ENCODE results near the gene PCNX1.
"Not testable (repeated sequence)": the region's sequence is repeated elsewhere in the genome, so short reads cannot be mapped to it uniquely, and the experiment has no call there.

PCNX1 gene

DNA sequence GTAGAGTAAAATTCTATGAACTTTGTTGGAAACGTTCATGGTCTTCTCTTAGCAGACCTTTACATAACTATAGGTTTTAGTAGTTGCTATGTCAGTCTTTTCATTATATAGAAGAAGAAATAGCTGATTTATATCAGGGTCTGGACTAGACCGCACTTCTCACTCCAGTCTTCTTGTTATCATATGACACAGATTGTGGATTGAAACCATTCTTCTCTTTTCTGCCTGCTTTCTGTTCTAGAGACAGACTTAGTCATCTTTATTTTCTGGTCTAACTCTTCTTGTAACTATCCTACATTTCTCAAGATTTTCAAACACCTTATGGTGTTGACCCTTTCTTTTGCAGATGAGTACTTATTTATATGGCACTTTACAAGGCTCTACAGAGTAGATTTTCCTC lies 55.7 kb downstream of the PCNX1 start:
- DNase-seq (ENCODE audit: low read depth) = no peak

DNA sequence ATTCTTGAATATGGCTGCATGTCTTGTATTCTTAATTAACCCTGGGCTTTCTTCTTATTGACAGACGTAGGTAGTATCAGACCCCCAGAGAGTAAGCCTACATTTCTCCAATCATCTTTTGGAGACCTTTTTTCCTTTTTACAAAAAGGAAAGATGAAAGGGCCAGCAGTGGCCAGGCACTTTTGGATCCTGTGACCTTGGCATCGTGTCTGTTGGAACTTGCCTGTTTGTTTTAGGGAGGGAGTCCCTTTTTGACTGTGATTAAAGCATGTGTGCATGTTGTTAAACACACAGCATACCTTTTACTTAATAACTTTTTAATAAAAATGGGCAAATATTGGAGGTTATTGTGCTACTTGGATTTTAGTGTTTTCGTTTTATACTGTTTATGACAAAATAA lies 57.2 kb downstream of the PCNX1 start:
- no peak for DNase-seq (ENCODE audit: low read depth)

DNA sequence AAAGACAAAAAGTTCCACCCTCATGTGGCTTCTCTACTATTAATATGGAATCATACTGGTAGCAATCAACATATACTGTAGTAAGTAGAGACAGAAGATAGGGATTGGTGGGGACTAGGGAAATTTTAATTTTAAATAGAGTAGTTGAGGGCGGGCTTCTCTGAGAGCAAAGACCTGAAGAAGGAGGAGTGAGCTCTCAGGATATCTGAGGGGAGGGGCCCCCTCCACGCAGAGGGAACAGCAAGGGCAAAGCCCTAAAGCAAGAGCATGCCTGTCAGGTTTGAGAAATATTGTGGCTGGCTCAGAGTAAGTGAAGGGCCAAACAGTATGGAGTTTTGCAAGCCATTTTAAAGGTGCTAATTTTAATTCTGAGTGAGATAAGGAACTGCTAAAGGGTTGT lies 64.3 kb downstream of the PCNX1 start:
- no peak for DNase-seq (ENCODE audit: low read depth)

GRCh38 chr14:70972107-70972976 lies 65.1 kb downstream of the PCNX1 start:
- peak; percentile 57 for DNase-seq (ENCODE audit: low read depth)

DNA sequence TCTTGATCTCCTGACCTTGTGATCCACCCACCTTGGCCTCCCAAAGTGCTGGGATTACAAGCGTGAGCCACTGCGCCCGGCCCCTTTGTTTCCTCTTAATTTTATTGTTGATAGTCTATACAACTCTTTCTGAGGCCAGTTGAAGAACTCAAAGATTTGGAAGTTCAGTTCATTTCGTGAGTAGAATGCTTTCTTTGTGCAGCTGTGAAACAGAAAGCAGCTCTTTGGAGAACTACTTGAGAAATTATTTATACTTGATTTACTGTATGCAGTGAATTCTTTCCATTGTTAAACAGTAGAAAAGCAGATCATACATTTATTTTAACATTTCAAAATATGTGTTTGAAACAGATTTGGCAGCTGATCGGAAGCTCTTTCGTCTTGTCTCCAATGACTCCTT lies 69.3 kb downstream of the PCNX1 start:
- DNase-seq (ENCODE audit: low read depth) = no peak

DNA sequence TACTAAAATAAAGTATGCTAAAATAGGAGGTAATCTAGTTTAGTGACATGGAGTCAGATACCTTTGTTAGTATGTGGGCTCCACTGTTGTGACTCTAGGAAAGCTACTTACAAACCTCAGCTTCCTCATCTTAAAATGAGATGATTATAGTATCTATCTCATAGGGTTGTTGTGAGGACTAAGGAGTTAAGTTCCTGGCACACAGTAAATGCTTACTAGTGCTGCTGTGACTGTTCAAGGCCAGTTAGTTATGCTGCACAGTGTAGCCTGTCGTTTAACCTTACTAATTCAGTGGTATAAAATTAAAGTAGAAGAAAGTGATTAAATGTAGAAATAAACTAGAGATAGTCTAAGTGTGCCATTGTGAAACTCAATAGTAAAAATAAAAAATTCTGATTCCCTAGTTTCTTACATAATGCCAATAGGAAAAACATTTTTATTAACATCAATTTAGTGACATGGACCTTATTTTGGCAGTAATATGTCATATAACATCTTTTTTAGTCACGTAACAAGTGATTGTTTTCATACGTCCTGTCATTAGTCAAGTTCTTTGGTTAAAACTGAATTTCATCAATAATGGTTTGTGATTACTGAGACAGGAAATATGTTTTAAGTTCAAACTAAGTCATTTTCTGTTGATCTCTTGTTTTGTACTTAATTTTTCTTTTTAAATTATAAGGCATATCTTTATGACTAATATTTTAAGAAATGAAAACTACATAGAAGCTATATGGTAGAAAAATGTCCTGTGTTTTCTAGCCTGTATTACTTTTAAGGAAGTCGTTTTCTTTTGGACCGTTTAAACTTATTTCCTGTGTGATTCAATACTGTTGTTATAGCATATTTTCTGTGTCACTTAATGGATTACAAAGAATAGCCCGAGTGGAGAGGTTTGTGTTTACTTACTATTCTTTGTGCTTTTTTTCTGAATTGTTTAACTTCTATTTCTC lies 74.0 kb downstream of the PCNX1 start:
- no peak for DNase-seq (ENCODE audit: low read depth)

GRCh38 chr14:70982200-70982599 lies 74.9 kb downstream of the PCNX1 start:
- no peak for DNase-seq (ENCODE audit: low read depth)

- DNase-seq (ENCODE audit: low read depth) = no peak
These were observed 79.8 kb downstream of the PCNX1 start for GRCh38 chr14:70987041-70987440.

DNA sequence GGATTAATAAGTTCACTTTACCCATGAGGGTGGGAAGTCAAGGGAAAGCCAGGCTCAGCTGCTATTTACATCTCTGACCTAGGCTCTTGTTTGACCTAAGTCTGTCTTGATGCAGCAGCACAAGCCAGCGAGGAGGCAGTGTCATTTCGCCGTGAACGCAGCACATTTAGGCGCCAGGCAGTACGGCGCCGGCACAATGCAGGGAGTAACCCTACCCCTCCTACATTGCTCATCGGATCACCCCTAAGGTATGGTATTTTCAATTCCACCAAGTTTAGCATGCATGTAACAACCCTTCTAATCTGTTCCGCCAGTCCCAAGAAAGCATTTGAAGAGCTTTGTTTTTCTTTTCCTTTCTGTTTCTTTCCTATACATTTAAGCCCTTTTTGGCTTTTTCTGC lies 81.2 kb downstream of the PCNX1 start:
- no peak for DNase-seq (ENCODE audit: low read depth)

DNA sequence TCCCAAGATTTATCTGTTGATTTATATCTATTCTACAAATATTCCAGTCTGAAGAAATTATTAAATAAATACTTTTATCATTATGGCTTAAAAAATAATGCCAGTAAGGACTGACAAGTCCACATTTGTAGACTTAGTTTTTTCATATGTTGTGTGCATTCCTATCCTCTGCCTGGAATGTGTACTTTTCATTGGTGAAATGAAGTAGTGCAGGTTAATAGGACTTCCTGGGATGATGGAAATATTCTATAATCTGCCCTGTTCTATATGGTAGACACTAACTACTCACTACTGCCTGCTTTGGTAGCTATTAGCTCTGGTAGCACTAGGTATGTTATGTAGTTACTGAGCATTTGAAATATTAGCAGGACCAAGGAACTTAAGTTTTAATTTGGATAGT lies 86.7 kb downstream of the PCNX1 start:
- DNase-seq (ENCODE audit: low read depth) = no peak

GRCh38 chr14:70995211-70995610 lies 88.0 kb downstream of the PCNX1 start:
- DNase-seq (ENCODE audit: low read depth) = no peak

DNA sequence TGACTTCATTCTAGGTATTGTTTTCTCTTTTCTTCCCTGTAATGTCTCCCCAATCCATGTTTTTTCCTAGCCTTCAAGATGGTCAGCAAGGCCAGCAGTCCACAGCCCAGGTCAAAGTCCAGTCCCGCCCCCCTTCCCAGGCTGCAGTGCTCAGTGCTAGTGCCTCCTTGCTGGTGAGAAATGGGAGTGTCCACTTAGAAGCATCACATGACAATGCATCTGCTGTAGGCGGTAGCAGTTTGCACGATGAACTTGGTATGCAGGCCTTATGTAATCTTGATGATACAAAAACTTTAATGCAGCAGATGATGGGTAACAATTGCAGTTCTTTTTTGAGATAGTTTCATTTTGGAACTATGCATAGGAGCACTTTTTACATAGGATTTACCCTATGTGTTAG lies 88.4 kb downstream of the PCNX1 start:
- DNase-seq (ENCODE audit: low read depth) = no peak

DNA sequence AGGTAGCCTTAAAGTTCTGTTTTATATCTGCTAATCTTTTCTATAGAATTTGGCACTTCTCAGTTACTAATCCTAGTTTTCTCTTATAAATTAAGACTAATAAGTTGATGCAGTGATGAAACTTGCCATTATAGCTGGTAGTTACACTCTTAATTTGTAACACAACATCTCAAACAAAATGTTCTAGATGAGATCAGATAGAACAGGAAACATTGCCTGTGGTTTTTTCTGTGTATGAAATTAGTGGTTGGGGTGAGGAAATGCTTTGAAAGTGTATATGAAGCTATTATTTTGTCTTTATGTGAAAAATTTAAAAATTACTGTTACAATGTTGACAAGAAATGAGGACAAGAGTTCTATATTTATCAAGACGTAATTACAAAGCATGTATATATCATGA lies 91.9 kb downstream of the PCNX1 start:
- DNase-seq (ENCODE audit: low read depth) = no peak

DNA sequence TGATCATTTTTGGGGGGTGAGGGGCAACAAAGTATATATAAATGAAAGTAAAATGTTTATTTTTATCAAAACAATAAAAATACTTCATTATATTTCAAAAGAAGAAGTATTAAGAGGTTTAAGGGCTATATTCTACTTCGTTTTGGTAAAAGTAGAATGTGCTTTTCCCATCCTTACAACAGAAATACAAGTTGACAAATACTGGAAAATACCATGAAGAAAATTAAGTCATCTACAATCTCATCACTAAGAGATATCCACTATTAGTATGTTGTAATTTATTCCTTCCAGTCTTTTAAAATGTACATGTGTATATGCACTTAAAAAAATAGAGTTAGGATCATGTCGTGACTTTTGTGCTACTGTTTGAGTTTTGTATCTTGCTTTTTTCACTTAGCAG lies 92.8 kb downstream of the PCNX1 start:
- no peak for DNase-seq (ENCODE audit: low read depth)

- DNase-seq (ENCODE audit: low read depth) = no peak
These were observed 94.5 kb downstream of the PCNX1 start for GRCh38 chr14:71001742-71002141.

DNA sequence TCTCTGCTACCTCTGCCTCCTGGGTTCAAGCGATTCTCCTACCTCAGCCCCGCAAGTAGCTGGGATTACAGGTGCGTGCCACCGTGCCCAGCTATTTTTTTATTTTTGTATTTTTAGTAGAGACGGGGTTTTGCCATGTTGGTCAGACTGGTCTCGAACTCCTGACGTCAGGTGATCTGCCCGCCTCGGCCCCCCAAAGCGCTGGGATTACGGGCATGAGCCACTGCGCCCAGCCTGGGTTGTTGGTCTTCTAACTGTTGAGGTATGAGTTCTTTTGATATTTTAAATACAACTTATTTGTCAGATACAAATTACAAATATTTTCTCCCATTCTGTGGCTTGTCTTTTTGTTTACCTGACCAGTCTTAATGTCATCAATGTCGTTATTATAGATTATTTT lies 95.9 kb downstream of the PCNX1 start:
- DNase-seq (ENCODE audit: low read depth) = no peak

DNA sequence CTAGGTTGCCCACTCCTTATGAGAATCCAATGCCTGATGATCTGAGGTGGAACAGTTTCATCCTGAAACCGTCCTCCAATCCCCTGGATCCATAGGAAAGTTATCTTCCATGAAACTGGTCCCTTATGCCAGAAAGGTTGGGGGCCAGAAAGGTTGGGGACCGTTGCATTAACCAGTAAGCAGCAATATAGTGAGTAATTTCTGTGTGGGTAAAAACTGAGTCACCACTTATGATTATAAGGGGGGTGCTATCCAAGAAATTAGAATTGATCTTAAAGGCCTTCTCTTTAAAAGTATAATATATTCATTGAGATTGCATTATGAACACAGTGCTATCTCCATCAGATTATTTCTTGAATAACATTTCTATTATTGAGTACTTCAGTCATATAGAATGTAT lies 97.2 kb downstream of the PCNX1 start:
- no peak for DNase-seq (ENCODE audit: low read depth)

GRCh38 chr14:71005076-71005475 lies 97.8 kb downstream of the PCNX1 start:
- DNase-seq (ENCODE audit: low read depth) = no peak

- no peak for DNase-seq (ENCODE audit: low read depth)
These were observed 98.9 kb downstream of the PCNX1 start for GRCh38 chr14:71006200-71006563.

GRCh38 chr14:71011479-71011878 lies 104.2 kb downstream of the PCNX1 start:
- DNase-seq (ENCODE audit: low read depth) = no peak

DNA sequence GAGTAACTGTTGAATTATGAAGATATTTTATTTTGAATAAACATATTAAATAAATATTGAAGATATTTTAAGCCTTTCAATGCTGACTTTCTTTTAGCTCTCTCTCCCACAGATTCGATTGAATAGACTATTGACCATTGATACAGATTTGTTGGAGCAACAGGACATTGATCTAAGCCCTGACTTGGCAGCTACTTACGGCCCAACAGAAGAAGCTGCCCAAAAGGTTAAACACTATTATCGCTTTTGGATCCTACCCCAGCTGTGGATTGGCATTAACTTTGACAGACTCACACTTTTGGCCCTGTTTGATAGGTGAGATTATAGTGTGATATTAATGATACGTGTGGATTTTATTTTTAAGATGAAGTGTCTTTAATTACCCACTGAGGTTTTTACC lies 105.6 kb downstream of the PCNX1 start:
- DNase-seq (ENCODE audit: low read depth) = no peak

DNA sequence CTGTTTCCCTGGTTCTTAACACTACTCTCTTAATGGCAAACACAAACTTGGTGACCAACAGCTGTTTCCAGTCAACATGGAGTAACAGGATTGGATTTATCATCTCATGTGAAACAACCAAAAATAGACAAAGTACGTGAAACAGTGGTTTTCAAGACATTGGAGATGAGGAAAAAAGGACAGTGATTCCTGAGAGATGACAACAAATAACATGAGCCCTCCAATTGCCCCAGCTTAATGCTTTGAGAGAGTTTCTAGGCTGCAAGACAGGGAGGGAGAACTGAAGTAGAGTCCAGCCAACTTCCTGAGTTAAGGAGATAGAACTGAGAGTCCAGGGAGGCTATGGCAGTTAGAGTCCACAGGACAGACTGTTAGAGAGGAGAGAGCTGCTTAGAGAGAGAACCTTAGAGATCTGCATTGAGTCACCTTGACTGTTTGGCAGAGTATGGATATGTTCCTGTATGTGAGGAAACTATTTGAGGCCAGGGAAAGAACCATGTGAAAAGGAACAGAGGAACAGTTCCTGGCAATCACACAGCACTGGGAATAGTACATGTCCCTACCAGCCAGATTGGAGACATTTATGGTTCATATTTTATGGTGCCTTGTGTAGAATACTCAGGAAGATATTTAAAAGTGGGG lies 106.4 kb downstream of the PCNX1 start:
- no peak for DNase-seq (ENCODE audit: low read depth)

- DNase-seq (ENCODE audit: low read depth) = not testable (repeated sequence)
These were observed 112.7 kb downstream of the PCNX1 start for GRCh38 chr14:71019917-71020316.

Measured in T-helper 22 cell (primary cell).